Thyroid gland (tissue), 4 donors: ENCODE results near the gene RLF.

ENCODE experiments used
- POLR2A ChIP-seq, 2 donors: fragments of 450-650 bp; IDR thresholded peaks; one replicate each; pipeline ENCODE4 v1.6.1; 2017; ENCODE audit warnings: antibody characterized with exemption in 2 of 2, mild to moderate bottlenecking in 2 of 2, moderate library complexity in 1 of 2
- TF ChIP-seq, protein P1 (sequence below), 6 experiments: fragments of 200-600 bp in 3 of 6; fragments of 450-650 bp in 3 of 6; sonication (generic) in 3 of 6; IDR thresholded peaks; one replicate each; pipeline ENCODE4 v1.5.1; 2016 to 2019; ENCODE audit warnings: antibody characterized with exemption in 6 of 6, mild to moderate bottlenecking in 2 of 6, inconsistent platforms in 1 of 6, moderate library complexity in 1 of 6

DNA sequence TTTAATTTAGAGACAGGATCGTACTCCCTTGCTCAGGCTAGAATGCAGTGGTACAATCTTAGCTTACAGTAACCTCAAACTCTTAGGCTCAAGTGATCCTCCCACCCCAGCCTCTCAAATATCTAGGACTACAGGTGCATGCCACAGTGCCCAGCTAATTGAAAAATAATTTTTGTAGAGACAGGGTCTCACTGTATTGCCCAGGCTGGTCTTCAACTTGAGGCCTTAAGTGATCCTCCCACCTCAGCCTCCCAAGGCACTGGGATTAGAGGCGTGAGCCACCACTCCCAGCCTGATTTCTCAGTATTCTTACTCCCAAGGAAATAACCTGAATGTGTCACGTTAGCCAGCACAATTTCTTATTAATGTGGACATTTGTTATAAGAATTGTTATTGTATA lies 9.8 kb downstream of the RLF start:
- TF ChIP-seq POLR2A (IDR thresholded peaks at IDR 0.05): no peak
- TF ChIP-seq, protein P1, sequence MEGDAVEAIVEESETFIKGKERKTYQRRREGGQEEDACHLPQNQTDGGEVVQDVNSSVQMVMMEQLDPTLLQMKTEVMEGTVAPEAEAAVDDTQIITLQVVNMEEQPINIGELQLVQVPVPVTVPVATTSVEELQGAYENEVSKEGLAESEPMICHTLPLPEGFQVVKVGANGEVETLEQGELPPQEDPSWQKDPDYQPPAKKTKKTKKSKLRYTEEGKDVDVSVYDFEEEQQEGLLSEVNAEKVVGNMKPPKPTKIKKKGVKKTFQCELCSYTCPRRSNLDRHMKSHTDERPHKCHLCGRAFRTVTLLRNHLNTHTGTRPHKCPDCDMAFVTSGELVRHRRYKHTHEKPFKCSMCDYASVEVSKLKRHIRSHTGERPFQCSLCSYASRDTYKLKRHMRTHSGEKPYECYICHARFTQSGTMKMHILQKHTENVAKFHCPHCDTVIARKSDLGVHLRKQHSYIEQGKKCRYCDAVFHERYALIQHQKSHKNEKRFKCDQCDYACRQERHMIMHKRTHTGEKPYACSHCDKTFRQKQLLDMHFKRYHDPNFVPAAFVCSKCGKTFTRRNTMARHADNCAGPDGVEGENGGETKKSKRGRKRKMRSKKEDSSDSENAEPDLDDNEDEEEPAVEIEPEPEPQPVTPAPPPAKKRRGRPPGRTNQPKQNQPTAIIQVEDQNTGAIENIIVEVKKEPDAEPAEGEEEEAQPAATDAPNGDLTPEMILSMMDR (IDR thresholded peaks at IDR 0.05): no peak
